HUDEP-2 (cell line): Measurements from ENCODE around the gene CES4A.
"Not testable (repeated sequence)": the region's sequence is repeated elsewhere in the genome, so short reads cannot be mapped to it uniquely, and the experiment has no call there.

Experiments used
- DNase-seq, 76 experiments: peaks; one replicate each; lab custom pipeline; 2025; ENCODE audit not compliant: unreplicated experiment in 76 of 76; lab: John Stamatoyannopoulos, UW

Gene CES4A

GRCh38 chr16:66955363-66956153 lies 32.8 kb upstream of the CES4A start:
- DNase-seq = peak in 2 of 76 experiments; percentile 7 to 9

- DNase-seq = not testable (repeated sequence)
Observed at GRCh38 chr16:66956154-66956457, 32.3 kb upstream of the CES4A start.

- no peak for DNase-seq
Observed at GRCh38 chr16:66958857-66959703, 29.3 kb upstream of the CES4A start.

DNA sequence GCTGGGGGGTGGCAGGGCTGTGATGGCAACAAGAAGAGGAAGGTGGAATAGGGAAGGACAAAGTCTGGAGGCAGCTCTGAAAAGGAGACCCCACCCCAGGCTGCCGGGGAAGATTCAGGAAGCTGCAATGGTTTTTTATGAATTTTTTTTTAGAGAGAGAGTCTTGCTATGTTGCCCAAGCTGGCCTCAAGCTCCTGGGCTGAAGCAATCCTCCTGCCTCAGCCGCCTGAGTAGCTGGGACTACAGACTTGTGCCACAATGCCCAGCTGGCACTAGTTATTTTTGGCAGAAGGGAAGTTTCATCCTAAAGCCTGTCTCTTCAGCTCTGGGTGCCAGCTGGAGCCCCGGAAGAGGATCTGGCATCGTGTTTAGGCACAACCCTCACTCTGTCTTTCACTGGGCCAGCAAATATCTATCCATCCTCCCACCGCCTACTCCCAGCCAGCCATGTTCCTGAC lies 28.7 kb upstream of the CES4A start:
- no peak for DNase-seq

GRCh38 chr16:66960270-66960669 lies 28.1 kb upstream of the CES4A start:
- DNase-seq = no peak

GRCh38 chr16:66961065-66961744 lies 27.2 kb upstream of the CES4A start, which contains the start of gene CES3:
TSS of gene CES3 (plus strand) at chr16:66961266. CDS start at chr16:66961308, 42 bp downstream.
- peak in 70 of 76 experiments; percentile 25 to 85 (median 61) for DNase-seq

DNA sequence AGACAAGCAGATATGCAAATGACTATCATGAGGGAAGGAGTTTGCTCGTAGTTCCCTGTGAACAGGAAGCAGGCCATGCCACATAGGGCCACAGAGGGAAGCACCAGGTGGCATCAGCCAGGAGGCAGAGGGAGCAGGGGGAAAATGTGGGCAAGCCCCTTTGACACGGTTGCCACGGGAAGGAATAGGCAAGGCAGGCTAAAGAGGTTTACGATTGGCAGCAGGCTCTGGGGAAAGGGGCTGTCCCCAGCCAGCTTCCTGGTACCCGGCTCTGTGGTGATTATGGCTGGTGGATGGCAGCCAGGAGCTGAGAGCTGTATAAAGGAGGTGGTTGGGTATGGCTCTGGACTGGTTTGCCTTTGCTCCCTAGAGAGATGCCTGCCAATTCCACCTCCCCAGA lies 26.5 kb upstream of the CES4A start:
- no peak for DNase-seq

DNA sequence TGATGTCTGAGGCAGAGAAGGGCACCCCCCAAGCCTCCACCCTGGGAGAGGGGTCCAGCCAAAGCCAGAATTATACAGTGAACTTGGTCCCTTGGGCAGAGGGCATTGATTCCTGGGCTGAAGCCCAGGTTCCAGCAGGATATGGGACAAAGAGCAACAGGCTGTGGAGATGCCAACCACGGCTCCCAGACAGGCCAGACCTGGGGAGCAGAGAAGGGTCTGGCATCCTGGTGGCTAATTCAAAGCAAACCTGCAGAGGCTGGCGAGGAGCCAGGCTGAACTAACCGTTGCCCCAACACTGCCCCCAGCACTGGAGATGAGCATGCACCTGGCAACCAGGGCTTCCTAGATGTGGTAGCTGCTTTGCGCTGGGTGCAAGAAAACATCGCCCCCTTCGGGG lies 24.3 kb upstream of the CES4A start:
- DNase-seq = no peak

DNA sequence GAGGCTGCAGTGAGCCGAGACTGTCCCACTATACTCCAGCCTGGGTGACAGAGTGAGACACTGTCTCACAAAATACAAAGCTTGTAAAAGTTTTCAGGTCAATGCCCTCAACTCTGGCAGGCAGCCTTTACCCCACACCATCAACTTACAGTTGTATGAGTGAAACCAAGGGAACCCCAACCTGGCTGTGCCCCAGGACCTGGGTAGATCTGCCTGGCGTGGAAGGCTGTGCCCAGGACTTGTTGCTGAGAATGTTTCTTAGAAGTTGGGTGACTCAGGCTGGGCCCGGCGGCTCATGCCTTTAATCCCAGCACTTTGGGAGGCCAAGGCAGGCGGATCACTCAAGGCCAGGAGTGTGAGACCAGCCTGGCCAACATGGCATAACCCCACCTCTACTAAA lies 19.5 kb upstream of the CES4A start:
- no peak for DNase-seq

GRCh38 chr16:66970775-66971720 lies 17.3 kb upstream of the CES4A start:
- DNase-seq = no peak

DNA sequence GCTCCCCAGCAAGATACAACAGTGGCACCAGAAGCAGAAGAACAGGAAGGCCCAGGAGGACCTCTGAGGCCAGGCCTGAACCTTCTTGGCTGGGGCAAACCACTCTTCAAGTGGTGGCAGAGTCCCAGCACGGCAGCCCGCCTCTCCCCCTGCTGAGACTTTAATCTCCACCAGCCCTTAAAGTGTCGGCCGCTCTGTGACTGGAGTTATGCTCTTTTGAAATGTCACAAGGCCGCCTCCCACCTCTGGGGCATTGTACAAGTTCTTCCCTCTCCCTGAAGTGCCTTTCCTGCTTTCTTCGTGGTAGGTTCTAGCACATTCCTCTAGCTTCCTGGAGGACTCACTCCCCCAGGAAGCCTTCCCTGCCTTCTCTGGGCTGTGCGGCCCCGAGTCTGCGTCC lies 15.4 kb upstream of the CES4A start:
- DNase-seq = no peak

- no peak for DNase-seq
Observed at GRCh38 chr16:66973716-66974115, 14.7 kb upstream of the CES4A start.

GRCh38 chr16:66974156-66974931 lies 14.0 kb upstream of the CES4A start:
- not testable (repeated sequence) for DNase-seq

GRCh38 chr16:66974932-66975246 lies 13.5 kb upstream of the CES4A start:
- DNase-seq = peak in 1 of 76 experiments; percentile 2

DNA sequence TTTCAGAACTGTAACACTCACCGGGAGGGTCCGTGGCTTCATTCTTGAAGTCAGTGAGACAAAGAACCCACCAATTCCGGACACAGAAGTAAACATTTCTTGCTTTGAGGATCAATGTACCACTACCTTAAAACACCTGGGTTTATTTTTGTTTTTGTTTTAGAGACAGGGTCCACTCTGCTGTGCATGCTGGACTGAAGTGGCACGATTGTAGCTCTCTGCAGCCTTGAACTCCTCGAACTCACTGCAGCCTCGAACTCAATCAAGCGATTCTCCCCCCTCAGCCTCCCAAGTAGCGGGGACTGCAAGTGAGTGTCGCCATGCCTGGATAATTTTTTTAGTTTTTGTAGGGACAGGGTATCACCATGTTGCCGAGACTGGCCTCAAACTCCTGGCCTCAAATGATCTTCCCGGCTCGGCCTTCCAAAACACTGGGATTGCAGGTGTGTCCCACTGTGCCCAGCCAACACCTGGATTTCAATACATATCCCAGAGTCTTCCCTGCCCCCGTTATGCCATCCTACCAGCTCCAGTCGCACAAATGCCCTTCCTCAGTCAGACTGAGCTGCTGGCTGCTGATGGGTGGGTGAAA lies 13.0 kb upstream of the CES4A start:
- DNase-seq = no peak

GRCh38 chr16:66976746-66977145 lies 11.6 kb upstream of the CES4A start:
- no peak for DNase-seq

DNA sequence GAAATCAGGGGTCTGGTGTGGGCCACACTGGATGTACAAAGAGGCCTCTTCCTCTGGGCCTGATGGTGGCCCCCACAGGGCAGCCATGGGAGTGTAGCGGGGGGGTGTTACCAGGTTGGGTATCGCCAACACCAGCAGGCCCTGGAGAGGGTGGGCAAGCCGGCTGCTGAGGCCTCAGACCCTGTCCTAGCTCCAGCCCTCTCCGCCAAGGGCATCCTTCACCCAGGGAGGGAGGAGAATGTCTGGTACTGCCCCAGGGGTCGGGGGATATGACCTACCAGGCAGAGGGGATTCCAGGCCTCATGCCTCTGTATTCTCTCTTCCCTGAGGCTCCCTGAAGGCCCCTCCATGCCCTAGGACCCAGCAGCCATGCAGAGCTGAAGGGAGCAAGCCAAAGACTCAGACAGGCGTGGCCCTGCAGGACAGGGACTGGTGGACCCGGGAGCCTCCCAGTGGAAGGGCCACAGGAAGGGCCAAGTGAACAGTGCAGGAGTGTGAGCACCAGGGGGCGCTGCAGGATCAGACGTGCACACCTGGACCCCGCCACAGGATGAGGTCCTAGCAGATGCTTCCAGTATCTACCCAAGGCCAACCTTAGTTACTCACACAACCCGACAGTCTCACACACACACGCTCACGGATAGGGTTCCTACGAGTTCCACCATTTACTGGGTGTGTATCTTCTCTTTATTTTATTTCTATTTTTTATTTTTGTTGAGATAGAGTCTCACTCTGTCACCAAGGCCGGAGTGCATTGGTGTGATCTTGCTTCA lies 10.9 kb upstream of the CES4A start:
- peak in 70 of 76 experiments; percentile 12 to 86 (median 68) for DNase-seq

GRCh38 chr16:66979011-66979717 lies 9.2 kb upstream of the CES4A start:
- DNase-seq = no peak
